NT2/D1 (cell line): Measurements from ENCODE around the gene BRAT1.
A peak's percentile ranks its signal among the peaks of the same experiment; 100 is the strongest.

Source experiments
- DNase-seq: peaks from one replicate; pipeline ENCODE4 v3.0.0-alpha.2; 2011; ENCODE audit warnings: low read depth, low spot score
- H3K27me3 ChIP-seq: 2 replicates; pipeline ENCODE4 v1.6.0; 2011; ENCODE audit warnings: mild to moderate bottlenecking; ENCODE audit not compliant: insufficient read length, insufficient read depth
- H3K36me3 ChIP-seq: 2 replicates; pipeline ENCODE4 v1.6.1; 2011; ENCODE audit warnings: mild to moderate bottlenecking, low read length, mixed read lengths; ENCODE audit not compliant: insufficient read depth, insufficient read length
- H3K4me1 ChIP-seq: 2 replicates; pipeline ENCODE4 v1.5.1; 2011; ENCODE audit not compliant: insufficient read depth, insufficient read length
- H3K4me3 ChIP-seq: 2 replicates; pipeline ENCODE4 v1.5.1; 2011; ENCODE audit warnings: low read depth; ENCODE audit not compliant: insufficient read length
- H3K9ac ChIP-seq: 2 replicates; pipeline ENCODE4 v1.6.0; 2011; ENCODE audit warnings: low read depth; ENCODE audit not compliant: insufficient read length
- H3K9me3 ChIP-seq: 2 replicates; pipeline ENCODE4 v1.5.1; 2011; ENCODE audit warnings: mild to moderate bottlenecking, low read length; ENCODE audit not compliant: insufficient read depth
- SUZ12 ChIP-seq: IDR thresholded peaks from 2 replicates; pipeline ENCODE4 v1.6.1; 2011; ENCODE audit not compliant: insufficient read length, insufficient read depth; ENCODE audit errors: extremely low read depth
- YY1 ChIP-seq: IDR thresholded peaks from 2 replicates; pipeline ENCODE4 v1.6.1; 2011; ENCODE audit not compliant: insufficient read length, insufficient read depth
- ZNF274 ChIP-seq: IDR thresholded peaks from 2 replicates; pipeline ENCODE4 v1.6.1; 2011; ENCODE audit warnings: mild to moderate bottlenecking, low read depth, low read length

Gene BRAT1

GRCh38 chr7:2517678-2518507, 37.4 kb downstream of the BRAT1 start:
- TF ChIP-seq ZNF274, result no peak
- TF ChIP-seq YY1, result no peak
- no peak for TF ChIP-seq SUZ12
- Histone ChIP-seq H3K9me3 (no peaks in the 10 kb centered on the region), H3K4me1 (peaks cover 43% of the 10 kb centered on the region), H3K27me3 (peaks cover 54% of the 10 kb centered on the region), H3K36me3 (peaks cover 4% of the 10 kb centered on the region), H3K9ac (no peak overlapping the region), H3K4me3 (no peak overlapping the region)
- no peak for DNase-seq

GRCh38 chr7:2517026-2517425, 38.3 kb downstream of the BRAT1 start:
- Histone ChIP-seq H3K27me3 (peaks cover 49% of the 10 kb centered on the region), H3K9ac (peak overlapping the region; percentile 59), H3K9me3 (no peaks in the 10 kb centered on the region), H3K36me3 (no peaks in the 10 kb centered on the region), H3K4me3 (no peak overlapping the region), H3K4me1 (peaks cover 46% of the 10 kb centered on the region)
- no peak for DNase-seq
- no peak for TF ChIP-seq SUZ12
- no peak for TF ChIP-seq ZNF274
- no peak for TF ChIP-seq YY1

- H3K9ac ChIP-seq, result peak overlapping the region; percentile 59
These were observed 39.1 kb downstream of the BRAT1 start for GRCh38 chr7:2516194-2516555.

GRCh38 chr7:2515424-2516193, 39.7 kb downstream of the BRAT1 start:
- no peak overlapping the region for H3K9ac ChIP-seq
- peaks cover 49% of the 10 kb centered on the region for H3K4me1 ChIP-seq
- no peaks in the 10 kb centered on the region for H3K9me3 ChIP-seq
- TF ChIP-seq SUZ12, result no peak
- no peak for TF ChIP-seq ZNF274
- TF ChIP-seq YY1, result no peak
- peaks cover 35% of the 10 kb centered on the region for H3K27me3 ChIP-seq
- DNase-seq, result no peak
- no peak overlapping the region for H3K4me3 ChIP-seq
- no peaks in the 10 kb centered on the region for H3K36me3 ChIP-seq

More at GRCh38 chr7:2516194-2516555, 39.1 kb downstream of the BRAT1 start:
- no peak for DNase-seq
- H3K4me3 ChIP-seq, result no peak overlapping the region
- peaks cover 44% of the 10 kb centered on the region for H3K4me1 ChIP-seq
- TF ChIP-seq YY1, result no peak
- TF ChIP-seq SUZ12, result no peak
- TF ChIP-seq ZNF274, result no peak
- no peaks in the 10 kb centered on the region for H3K36me3 ChIP-seq
- no peaks in the 10 kb centered on the region for H3K9me3 ChIP-seq
- H3K27me3 ChIP-seq, result peaks cover 41% of the 10 kb centered on the region

- H3K9me3 ChIP-seq, result no peaks in the 10 kb centered on the region
- peaks cover 29% of the 10 kb centered on the region for H3K27me3 ChIP-seq
- no peaks in the 10 kb centered on the region for H3K36me3 ChIP-seq
- peaks cover 51% of the 10 kb centered on the region for H3K4me1 ChIP-seq
- no peak overlapping the region for H3K4me3 ChIP-seq
- no peak for DNase-seq
- no peak overlapping the region for H3K9ac ChIP-seq
- TF ChIP-seq SUZ12 (no peak), ZNF274 (no peak), YY1 (no peak)
These were observed 40.6 kb downstream of the BRAT1 start for GRCh38 chr7:2514473-2515423.

- Histone ChIP-seq H3K4me3 (no peak overlapping the region), H3K27me3 (peaks cover 23% of the 10 kb centered on the region), H3K36me3 (no peaks in the 10 kb centered on the region), H3K4me1 (peaks cover 58% of the 10 kb centered on the region), H3K9ac (no peak overlapping the region), H3K9me3 (no peaks in the 10 kb centered on the region)
- no peak for TF ChIP-seq ZNF274
- no peak for TF ChIP-seq SUZ12
- no peak for TF ChIP-seq YY1
- DNase-seq, result no peak
These were observed 41.6 kb downstream of the BRAT1 start for GRCh38 chr7:2513702-2514101.
